HEK293 (cell line): ENCODE measurements around the gene PRKCA.

ENCODE experiments used
- BCL11A ChIP-seq: fragments of 450-650 bp; formaldehyde crosslinking; IDR thresholded peaks from 2 replicates; pipeline ENCODE4 v1.5.1; 2016; ENCODE audit warnings: low read depth, missing biosample characterization, missing genetic modification characterization
- SP2 ChIP-seq: fragments of 450-650 bp; formaldehyde crosslinking; IDR thresholded peaks from 2 replicates; pipeline ENCODE4 v1.5.1; 2016; ENCODE audit warnings: missing biosample characterization, missing genetic modification characterization
- YY1 ChIP-seq: fragments of 450-650 bp; formaldehyde crosslinking; IDR thresholded peaks from 2 replicates; pipeline ENCODE4 v1.5.1; 2018; ENCODE audit warnings: missing biosample characterization, missing genetic modification characterization
- ZNF133 ChIP-seq: fragments of 450-650 bp; formaldehyde crosslinking; IDR thresholded peaks from 2 replicates; pipeline ENCODE4 v1.5.1; 2016; ENCODE audit warnings: missing biosample characterization, missing genetic modification characterization
- ZNF48 ChIP-seq: fragments of 450-650 bp; formaldehyde crosslinking; IDR thresholded peaks from 2 replicates; pipeline ENCODE4 v1.5.1; 2016; ENCODE audit warnings: missing biosample characterization, missing genetic modification characterization
- ZNF514 ChIP-seq: fragments of 450-650 bp; formaldehyde crosslinking; IDR thresholded peaks from 2 replicates; pipeline ENCODE4 v1.5.1; 2016; ENCODE audit warnings: missing biosample characterization, missing genetic modification characterization
- TF ChIP-seq, protein P1 (sequence below): fragments of 450-650 bp; formaldehyde crosslinking; IDR thresholded peaks from 2 replicates; pipeline ENCODE4 v1.5.1; 2016; ENCODE audit warnings: missing biosample characterization, missing genetic modification characterization
- TF ChIP-seq, protein P2 (sequence below): sonication (generic); formaldehyde crosslinking; IDR thresholded peaks from 2 replicates; pipeline ENCODE4 v1.8.1; 2022; ENCODE audit warnings: mild to moderate bottlenecking, moderate library complexity, missing genetic modification reagents
- TF ChIP-seq, protein P3 (sequence below): fragments of 450-650 bp; formaldehyde crosslinking; IDR thresholded peaks from 2 replicates; pipeline ENCODE4 v1.5.1; 2016; ENCODE audit warnings: missing biosample characterization, missing genetic modification characterization, low read depth
- TF ChIP-seq, protein P4 (sequence below): fragments of 450-650 bp; formaldehyde crosslinking; IDR thresholded peaks from 2 replicates; pipeline ENCODE4 v1.5.1; 2016; ENCODE audit warnings: missing biosample characterization, missing genetic modification characterization
- TF ChIP-seq, protein P5 (sequence below): fragments of 450-650 bp; formaldehyde crosslinking; IDR thresholded peaks from 2 replicates; pipeline ENCODE4 v1.5.1; 2016; ENCODE audit warnings: missing biosample characterization, missing genetic modification characterization

DNA sequence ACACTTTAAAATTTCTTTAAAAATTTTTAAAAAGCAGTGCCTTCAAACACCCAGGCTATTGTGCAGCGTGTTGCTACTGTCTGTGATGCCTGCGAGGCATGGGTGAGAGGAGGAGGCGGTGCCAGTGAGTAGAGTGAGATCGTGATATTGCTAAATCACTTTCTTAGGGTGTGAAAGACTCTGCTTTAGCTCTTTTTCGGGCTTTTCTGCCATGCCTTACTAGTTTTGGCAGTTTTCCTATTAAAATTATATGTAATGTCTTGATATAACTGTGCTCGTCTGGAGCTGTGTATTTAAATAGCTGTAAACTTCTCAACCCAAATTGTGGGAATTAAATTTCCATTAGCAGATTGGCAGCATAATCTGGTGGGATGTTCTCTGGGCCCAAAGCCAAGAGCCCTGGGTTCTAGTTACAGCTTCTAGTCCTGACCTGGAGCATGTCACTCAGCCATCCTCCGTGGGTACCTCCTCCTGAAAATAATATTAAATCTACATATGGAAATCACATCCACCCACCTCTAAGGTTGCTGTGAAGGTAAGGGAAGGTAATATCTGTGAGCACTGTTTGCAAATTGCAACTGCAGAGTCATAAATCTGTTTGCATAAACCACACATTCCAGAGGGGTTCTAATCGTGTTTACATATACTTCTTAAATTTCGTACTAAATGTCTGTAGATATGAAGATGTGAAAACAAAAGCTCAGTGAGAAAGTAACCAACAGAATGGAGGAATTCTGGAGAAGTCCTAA lies 268.2 kb downstream of the PRKCA start:
- TF ChIP-seq YY1 (tag by site-specific recombination) (no peak), ZNF133 (tag by site-specific recombination) (no peak), SP2 (tag by site-specific recombination) (no peak; the same call in 1 of the 2 replicates), BCL11A (0 out of 2 replicates have a peak, but pooled peaks have one; percentile 57), ZNF48 (tag by site-specific recombination) (no peak), ZNF514 (no peak)
- TF ChIP-seq, protein P1, sequence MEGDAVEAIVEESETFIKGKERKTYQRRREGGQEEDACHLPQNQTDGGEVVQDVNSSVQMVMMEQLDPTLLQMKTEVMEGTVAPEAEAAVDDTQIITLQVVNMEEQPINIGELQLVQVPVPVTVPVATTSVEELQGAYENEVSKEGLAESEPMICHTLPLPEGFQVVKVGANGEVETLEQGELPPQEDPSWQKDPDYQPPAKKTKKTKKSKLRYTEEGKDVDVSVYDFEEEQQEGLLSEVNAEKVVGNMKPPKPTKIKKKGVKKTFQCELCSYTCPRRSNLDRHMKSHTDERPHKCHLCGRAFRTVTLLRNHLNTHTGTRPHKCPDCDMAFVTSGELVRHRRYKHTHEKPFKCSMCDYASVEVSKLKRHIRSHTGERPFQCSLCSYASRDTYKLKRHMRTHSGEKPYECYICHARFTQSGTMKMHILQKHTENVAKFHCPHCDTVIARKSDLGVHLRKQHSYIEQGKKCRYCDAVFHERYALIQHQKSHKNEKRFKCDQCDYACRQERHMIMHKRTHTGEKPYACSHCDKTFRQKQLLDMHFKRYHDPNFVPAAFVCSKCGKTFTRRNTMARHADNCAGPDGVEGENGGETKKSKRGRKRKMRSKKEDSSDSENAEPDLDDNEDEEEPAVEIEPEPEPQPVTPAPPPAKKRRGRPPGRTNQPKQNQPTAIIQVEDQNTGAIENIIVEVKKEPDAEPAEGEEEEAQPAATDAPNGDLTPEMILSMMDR (tag by site-specific recombination): no peak
- TF ChIP-seq, protein P2, sequence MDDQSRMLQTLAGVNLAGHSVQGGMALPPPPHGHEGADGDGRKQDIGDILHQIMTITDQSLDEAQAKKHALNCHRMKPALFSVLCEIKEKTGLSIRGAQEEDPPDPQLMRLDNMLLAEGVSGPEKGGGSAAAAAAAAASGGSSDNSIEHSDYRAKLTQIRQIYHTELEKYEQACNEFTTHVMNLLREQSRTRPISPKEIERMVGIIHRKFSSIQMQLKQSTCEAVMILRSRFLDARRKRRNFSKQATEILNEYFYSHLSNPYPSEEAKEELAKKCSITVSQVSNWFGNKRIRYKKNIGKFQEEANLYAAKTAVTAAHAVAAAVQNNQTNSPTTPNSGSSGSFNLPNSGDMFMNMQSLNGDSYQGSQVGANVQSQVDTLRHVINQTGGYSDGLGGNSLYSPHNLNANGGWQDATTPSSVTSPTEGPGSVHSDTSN (CRISPR knock-in tag): no peak
- TF ChIP-seq, protein P3, sequence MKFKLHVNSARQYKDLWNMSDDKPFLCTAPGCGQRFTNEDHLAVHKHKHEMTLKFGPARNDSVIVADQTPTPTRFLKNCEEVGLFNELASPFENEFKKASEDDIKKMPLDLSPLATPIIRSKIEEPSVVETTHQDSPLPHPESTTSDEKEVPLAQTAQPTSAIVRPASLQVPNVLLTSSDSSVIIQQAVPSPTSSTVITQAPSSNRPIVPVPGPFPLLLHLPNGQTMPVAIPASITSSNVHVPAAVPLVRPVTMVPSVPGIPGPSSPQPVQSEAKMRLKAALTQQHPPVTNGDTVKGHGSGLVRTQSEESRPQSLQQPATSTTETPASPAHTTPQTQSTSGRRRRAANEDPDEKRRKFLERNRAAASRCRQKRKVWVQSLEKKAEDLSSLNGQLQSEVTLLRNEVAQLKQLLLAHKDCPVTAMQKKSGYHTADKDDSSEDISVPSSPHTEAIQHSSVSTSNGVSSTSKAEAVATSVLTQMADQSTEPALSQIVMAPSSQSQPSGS (tag by site-specific recombination): no peak
- TF ChIP-seq, protein P4, sequence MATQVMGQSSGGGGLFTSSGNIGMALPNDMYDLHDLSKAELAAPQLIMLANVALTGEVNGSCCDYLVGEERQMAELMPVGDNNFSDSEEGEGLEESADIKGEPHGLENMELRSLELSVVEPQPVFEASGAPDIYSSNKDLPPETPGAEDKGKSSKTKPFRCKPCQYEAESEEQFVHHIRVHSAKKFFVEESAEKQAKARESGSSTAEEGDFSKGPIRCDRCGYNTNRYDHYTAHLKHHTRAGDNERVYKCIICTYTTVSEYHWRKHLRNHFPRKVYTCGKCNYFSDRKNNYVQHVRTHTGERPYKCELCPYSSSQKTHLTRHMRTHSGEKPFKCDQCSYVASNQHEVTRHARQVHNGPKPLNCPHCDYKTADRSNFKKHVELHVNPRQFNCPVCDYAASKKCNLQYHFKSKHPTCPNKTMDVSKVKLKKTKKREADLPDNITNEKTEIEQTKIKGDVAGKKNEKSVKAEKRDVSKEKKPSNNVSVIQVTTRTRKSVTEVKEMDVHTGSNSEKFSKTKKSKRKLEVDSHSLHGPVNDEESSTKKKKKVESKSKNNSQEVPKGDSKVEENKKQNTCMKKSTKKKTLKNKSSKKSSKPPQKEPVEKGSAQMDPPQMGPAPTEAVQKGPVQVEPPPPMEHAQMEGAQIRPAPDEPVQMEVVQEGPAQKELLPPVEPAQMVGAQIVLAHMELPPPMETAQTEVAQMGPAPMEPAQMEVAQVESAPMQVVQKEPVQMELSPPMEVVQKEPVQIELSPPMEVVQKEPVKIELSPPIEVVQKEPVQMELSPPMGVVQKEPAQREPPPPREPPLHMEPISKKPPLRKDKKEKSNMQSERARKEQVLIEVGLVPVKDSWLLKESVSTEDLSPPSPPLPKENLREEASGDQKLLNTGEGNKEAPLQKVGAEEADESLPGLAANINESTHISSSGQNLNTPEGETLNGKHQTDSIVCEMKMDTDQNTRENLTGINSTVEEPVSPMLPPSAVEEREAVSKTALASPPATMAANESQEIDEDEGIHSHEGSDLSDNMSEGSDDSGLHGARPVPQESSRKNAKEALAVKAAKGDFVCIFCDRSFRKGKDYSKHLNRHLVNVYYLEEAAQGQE (tag by site-specific recombination): no peak
- TF ChIP-seq, protein P5, sequence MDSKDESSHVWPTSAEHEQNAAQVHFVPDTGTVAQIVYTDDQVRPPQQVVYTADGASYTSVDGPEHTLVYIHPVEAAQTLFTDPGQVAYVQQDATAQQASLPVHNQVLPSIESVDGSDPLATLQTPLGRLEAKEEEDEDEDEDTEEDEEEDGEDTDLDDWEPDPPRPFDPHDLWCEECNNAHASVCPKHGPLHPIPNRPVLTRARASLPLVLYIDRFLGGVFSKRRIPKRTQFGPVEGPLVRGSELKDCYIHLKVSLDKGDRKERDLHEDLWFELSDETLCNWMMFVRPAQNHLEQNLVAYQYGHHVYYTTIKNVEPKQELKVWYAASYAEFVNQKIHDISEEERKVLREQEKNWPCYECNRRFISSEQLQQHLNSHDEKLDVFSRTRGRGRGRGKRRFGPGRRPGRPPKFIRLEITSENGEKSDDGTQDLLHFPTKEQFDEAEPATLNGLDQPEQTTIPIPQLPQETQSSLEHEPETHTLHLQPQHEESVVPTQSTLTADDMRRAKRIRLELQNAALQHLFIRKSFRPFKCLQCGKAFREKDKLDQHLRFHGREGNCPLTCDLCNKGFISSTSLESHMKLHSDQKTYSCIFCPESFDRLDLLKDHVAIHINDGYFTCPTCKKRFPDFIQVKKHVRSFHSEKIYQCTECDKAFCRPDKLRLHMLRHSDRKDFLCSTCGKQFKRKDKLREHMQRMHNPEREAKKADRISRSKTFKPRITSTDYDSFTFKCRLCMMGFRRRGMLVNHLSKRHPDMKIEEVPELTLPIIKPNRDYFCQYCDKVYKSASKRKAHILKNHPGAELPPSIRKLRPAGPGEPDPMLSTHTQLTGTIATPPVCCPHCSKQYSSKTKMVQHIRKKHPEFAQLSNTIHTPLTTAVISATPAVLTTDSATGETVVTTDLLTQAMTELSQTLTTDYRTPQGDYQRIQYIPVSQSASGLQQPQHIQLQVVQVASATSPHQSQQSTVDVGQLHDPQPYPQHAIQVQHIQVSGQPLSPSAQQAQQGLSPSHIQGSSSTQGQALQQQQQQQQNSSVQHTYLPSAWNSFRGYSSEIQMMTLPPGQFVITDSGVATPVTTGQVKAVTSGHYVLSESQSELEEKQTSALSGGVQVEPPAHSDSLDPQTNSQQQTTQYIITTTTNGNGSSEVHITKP (tag by site-specific recombination): peak; percentile 60
